Mucosa of gallbladder (tissue), 1 donor: ENCODE data around the gene NACA. TPM values are rescaled to one million over a fixed set of nuclear protein-coding genes. Genes with fewer than 3 reads are reported as not detected.
"Not testable (repeated sequence)": the region's sequence is repeated elsewhere in the genome, so short reads cannot be mapped to it uniquely, and the experiment has no call there.

ENCODE experiments used
- DNase-seq: peaks from one replicate; pipeline ENCODE4 v3.0.0-alpha.2; 2020; ENCODE audit warnings: low spot score
- total RNA-seq: library from RNA; stranded (reverse); gene quantifications from one replicate; pipeline ENCODE4 v1.2.1, GENCODE V29; 2021
- donor health status: DM: no; HTN: no; CAD: no.

Gene NACA
- total RNA-seq, result 599 TPM

DNA sequence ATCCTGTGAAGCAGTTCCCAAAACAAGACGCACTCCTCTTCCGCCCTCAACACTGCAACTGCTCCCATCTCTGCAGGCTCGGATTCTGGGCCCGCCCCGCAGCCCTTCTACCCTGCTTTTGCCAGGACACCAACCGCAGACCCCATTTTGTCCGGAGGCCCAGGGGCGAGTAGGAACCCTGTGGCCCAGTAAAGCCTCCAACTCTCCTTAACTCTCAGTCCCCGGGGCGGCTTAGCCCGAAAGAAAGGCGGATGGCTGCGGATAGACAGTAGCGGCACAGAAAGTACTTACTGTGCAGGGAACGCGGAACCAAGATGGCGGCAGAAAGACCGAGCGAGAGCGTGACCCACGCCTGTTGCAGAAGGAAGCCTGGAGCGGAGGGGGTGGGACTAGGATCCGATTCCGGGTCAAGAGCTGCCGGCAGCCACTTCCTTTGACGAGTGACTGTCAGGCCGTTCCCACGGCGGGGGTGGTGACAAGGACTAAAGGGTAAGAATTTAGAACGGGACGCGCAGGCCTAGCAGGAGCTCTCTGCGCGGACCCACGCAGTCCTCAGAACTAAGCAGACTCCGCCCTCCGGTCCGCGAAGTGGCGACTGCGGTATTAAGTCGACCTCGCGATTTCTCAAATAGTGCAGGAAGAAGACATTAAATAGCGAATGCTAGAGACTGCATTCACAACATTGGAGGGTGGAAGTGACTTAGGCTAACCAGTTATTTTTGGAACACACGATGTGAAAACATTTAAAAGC lies at the start of gene NACA:
NACA (minus strand) TSS at position 328 of the 751 bp plus-strand sequence. CDS start 778 bp downstream, outside the sequence.
- DNase-seq, result peak; percentile 98

- DNase-seq, result no peak
Measured at GRCh38 chr12:56773113-56773512, 48.0 kb upstream of the NACA start.

- DNase-seq, result no peak
Measured at GRCh38 chr12:56772625-56773024, 47.5 kb upstream of the NACA start.

DNA sequence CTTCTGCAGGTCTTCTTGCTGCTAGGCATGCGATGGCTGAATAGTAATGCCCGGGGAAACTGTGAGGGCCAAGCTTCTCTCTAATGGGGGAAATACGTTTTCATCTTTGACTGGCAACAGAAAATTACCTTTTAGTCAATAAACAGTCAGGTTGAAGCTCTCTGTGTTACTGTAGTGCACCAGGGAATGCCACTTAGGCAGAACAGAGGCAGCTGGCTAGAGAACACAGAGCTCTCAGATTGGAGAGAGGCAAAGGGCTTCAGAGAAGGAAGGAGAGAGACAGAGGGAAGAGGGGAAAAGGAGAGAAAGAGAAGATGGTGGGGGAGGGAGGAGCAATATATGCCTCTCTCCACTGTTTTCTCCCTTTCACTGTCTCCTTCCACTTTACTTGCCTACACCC lies 44.8 kb upstream of the NACA start:
- no peak for DNase-seq

- DNase-seq, result no peak
Measured at GRCh38 chr12:56768424-56768823, 43.3 kb upstream of the NACA start.

DNA sequence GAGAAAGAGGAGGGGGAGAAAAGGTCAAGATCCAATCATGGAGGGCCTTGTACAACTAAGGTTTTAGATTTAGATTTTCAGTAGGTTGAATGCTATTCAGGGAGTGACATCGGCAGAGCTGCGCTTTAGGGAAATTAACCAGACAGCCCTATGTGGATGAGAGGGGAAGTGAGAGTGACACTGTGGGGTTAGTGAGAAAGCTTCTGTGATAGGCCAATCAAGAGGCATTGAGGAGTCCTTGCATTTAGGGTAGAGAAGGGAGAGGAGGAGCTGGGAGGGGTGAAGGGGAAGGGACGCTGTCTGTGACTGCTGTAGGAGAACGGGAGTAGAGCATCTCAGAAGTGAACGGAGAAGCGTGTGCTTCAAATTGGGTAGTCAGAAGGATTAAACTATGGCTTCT lies 41.4 kb upstream of the NACA start:
- no peak for DNase-seq

- no peak for DNase-seq
Measured at GRCh38 chr12:56763753-56764657, 38.9 kb upstream of the NACA start.

DNA sequence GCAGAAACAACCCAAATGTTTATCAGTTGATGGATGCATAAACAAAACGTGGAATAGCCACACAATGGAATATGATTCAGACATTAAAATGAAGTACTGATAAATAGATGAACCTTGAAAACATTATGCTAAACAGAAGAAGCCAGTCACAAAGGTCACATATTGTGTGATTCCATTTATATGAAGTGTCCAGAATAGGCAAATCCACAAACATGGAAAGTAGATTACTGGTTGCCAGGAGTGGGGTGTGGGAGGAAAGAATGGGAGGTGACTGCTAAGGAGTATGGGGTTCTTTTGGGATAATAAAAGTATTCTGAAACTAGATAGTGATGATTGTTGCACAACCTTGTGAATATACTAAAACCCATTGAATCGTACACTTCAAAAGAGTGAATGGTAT lies 36.7 kb upstream of the NACA start:
- no peak for DNase-seq

- DNase-seq, result no peak
Measured at GRCh38 chr12:56760460-56760859, 35.4 kb upstream of the NACA start.

GRCh38 chr12:56759263-56759908 lies 34.3 kb upstream of the NACA start:
- no peak for DNase-seq

DNA sequence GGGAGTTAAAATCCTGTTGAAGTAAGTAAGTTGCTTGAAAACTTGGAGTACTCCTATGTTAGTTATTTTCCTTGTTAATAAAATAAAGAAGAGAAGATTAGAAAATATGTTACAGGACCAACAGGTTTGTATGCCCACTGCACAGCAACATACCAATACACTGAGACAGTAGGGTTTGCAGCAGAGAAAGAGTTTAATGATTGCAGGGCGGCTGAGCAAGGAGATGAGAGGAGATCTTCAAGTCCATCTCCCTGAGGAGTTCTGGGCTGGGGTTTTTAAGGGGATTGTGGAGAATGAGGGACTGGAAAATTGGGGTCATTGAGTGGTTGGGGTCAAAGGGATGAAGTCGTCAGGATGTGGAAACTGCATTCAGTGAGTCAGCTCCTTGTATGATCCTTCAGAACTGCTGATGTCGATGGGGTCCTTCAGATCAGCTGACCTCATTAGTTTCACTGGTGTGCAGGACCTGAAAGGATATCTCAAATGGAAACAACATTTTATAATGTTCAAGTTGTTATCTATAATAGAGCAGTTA lies 33.7 kb upstream of the NACA start:
- DNase-seq, result no peak

DNA sequence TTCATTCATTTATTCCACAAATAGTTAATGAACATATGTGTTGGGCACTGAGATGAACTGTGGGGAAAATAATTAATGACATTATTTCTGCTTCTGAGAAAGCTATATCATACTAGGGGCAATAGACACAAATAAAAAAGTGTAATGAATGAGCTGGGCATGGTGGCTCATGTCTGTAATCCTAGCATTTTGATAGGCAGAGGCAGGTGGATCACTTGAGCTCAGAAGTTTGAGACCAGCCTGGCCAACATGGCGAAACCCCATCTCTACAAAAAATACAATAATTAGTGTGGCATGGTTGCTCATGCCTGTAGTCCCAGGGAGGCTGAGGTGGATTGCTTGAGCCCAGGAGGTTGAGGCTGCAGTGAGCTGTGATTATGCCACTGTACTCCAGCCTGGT lies 32.9 kb upstream of the NACA start:
- not testable (repeated sequence) for DNase-seq

GRCh38 chr12:56753566-56753965 lies 28.5 kb upstream of the NACA start:
- DNase-seq, result no peak

- peak; percentile 79 for DNase-seq
Measured at GRCh38 chr12:56751712-56752598, 26.9 kb upstream of the NACA start, which contains the start of gene PRIM1. Gene PRIM1 (minus strand): TSS chr12:56752323. CDS start chr12:56752298, 25 bp downstream.

DNA sequence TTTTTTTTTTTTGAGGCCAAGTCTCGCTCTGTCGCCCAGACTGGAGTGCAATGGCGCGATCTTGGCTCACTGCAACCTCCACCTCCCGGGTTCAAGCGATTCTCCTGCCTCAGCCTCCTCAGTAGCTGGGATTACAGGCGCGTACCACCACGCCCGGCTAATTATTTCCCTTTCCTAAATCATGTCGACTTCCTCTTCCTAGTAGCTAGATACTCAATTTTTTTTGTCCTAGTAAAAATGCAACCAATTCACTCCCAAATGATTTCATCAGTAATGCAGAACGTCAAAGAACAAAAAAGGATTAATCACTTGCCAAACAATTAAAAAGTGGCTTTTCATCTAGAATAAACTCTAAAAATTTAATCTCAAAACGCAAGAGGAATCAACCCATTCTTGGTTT lies 25.5 kb upstream of the NACA start:
- DNase-seq, result not testable (repeated sequence)

DNA sequence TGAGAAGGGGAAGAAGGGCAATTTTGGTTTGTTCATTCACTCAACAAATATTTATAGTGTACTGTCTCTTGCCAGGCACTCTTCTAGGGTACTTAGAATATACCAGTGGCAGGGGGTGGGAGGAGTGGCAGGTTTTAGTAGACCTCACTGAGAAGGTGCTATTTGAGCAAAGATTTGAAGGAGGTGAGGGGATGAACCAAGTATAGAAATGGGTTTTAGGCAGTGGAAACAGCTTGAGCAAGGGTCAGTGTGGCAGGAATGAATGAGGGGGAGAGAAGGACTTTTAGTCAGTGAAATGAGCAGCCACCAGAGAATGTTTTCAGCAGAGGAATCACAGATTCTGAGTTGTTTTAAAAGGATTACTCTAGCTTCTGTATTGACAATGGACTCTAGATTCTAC lies 24.8 kb upstream of the NACA start:
- DNase-seq, result no peak

GRCh38 chr12:56749359-56749758 lies 24.3 kb upstream of the NACA start:
- no peak for DNase-seq

GRCh38 chr12:56728139-56728861 lies 3.2 kb upstream of the NACA start:
- no peak for DNase-seq

DNA sequence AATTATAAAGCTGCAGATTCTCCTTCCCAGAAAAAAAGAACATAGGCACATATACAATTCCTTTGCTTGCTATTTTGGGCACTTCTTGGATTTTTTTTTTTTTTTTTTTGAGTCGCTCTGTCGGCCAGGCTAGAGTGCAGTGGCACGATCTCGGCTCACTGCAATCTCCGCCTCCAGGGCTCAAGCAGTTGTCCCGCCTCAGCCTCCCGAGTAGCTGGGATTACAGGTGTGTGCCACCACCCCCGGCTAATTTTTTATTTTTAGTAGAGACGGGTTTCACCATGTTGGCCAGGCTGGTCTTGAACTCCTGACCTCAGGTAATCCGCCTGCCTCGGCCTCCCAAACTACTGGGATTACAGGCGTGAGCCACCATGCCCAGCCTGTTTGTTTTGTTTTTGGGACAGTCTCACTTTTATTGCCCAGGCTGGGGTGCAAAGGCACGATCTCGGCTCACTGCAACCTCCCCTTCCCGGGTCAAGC lies 1.1 kb upstream of the NACA start:
- DNase-seq, result not testable (repeated sequence)

GRCh38 chr12:56725723-56726102 lies 614 bp upstream of the NACA start:
- DNase-seq, result no peak
